D341Med (cell line): ENCODE data around the gene EPB41L5.
"Not testable (repeated sequence)": the region's sequence is repeated elsewhere in the genome, so short reads cannot be mapped to it uniquely, and the experiment has no call there.

Experiments used
- DNase-seq: peaks from one replicate; pipeline ENCODE4 v3.0.0; 2012; ENCODE audit warnings: low spot score

Gene EPB41L5

DNA sequence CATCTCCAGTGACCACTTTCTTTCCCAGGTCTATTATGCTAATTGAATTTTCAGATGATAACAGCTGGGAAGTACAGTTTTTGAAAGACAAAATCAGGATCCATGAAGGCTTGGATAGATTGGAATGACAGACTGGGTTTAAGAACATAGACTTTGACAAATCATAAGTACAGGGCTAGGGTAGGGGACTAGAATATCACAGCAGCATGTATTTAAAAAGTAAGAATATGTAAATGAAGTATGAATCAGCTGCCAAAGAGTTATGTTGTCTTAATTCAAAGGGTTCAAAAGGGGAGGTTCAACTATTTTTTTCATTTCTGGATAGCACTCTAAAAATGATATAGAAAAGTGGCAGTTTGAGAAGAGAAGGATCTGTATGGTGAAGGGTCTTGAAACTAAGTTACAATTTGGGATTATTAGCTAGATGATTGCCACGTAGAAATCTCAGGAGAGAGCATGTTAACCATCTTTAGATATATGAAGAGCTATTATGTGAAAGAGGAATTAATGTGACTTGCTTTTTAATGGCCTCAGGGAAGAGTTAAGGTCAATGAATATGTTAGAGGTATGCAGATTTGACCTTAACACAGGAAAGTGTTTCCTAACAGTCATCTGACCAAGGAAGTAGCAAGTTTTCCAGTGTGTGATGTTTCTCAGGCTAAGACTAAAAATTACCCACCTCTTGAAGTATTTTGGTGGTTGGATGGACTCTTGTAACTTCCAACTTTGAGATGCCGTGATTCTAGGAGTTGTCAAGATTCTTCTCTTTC lies 128.6 kb downstream of the EPB41L5 start:
- DNase-seq, result no peak

DNA sequence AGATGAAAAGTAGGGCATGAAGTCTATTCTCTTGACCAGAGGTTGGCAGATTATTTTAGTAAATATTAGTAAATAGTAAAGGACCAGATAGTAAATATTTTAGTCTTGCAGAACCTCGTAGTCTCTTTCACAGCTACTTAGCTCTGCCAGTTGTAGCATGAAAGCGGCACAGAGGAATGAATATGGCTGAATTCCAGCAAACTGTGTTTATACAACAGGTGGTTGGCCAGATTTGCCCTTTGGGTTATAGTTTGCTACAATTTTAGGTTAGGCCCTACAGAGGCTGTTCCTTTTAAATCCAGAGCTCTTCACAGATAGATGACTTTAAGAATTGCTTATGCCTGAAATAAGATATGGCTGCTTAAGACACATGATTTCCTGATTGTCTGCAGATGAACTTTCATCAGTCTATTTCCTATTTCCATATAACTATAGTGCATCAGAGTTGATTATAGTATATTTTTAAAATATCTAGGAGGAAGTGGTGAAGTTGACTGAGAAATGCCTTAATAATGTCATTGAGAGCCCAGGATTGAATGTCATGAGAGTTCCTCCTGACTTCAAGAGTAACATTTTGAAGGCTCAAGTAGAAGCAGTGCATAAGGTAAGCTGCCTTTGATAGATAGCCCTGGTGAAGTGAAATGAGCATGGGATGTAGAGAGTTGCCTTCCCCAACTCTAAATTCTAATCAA lies 129.8 kb downstream of the EPB41L5 start:
- no peak for DNase-seq

DNA sequence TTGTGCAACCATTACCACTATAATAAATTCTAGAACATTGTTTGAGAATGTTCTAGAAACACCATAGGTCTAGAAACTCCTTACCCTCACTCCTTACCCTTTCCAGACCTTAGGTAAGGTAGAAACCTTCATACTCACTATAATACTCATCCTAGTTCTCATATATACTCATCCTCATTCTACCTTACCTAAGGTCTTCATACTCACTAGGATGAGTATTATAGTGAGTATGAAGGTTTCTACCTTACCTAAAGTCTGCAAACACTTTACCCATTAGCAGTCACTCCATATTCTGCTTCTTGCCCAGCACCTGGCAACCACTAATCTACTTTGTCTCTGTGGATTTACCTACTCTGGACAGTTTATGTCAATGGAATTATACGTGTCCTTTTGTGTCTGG lies 135.4 kb downstream of the EPB41L5 start:
- DNase-seq, result no peak

DNA sequence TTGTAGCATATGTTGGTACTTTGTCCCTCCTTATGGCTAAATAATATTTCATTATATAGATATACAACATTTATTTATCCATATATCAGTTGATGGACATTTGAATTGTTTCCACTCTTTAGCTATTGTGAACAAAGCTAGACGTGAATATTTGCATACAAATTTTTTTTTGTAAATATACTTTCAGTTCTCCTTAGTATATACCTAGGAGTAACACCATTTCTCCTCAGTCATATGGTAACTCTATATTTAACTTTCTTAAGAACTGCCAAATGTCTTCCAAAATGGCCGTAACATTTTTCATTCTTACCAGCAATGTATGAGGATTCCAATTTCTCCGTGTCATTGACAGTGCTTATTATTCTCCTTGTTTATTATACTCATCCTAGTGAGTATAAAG lies 135.8 kb downstream of the EPB41L5 start:
- no peak for DNase-seq

DNA sequence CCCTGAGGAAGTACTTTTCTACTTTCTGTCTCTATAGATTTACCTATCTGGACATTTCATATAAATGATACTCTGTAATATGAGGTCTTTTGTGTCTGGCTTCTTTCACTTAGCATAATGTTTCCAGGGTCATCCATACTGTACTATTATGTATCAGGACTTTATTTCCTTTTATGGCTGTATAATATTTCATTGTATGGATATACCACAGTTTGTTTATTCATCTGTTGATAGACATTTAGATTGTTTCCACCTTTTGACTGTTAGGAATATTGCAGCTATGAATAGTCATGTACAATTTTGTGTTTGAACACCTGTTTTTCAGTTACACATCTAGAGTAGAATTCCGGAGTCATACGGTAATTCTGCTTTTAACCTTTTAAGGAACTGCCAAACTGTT lies 136.5 kb downstream of the EPB41L5 start:
- no peak for DNase-seq

DNA sequence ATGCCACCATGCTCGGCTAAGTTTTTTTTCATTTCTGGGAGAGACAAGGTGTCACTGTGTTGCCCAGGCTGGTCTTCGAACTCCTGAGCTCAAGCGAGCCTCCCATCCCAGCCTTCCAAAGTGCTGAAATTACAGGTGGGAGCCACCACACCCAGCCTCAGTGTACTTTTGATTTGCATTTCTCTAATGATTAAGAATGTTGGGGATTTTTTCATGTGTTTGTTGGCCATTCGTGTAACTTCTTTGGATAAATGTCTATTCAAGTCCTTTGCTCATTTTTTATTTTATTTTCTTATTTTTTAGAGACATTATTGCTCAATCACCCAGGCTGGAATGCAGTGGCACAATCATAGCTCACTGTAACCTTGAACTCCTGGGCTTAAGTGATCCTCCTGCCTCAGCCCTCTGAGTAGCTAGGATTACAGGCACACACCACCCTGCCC lies 137.2 kb downstream of the EPB41L5 start:
- DNase-seq, result no peak

DNA sequence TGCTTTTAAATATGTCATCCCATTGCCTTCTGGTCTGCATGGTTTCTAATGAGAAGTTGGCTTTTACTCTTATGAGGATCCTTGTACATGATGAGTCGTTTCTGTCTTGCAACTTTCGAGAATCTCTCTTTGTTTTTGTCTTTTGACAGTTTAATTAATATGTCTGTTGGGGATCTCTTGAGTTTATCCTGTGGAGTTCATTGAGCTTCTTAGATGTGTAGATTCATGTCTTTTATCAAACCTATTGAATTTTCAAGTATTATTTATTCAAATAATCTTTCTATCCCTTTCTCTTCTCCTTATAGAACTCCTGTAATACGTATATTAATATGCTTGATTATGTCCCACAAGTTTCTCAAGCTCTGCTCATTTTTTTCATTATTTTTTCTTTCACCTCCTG lies 142.4 kb downstream of the EPB41L5 start:
- no peak for DNase-seq

DNA sequence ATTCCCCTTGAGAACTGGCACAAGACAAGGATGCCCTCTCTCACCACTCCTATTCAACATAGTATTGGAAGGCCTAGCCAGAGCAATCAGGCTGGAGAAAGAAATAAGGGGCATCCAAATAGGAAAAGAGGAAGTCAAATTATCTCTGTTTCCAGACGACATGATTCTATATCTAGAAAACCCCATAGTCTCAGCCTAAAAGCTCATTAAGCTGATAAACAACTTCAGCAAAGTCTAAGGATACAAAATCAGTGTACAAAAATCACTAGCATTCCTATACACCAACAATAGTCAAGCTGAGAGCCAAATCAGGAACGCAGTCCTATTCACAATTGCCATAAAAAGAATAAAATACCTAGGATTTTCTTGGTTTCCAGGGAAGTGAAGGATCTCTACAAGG lies 145.8 kb downstream of the EPB41L5 start:
- DNase-seq, result not testable (repeated sequence)

DNA sequence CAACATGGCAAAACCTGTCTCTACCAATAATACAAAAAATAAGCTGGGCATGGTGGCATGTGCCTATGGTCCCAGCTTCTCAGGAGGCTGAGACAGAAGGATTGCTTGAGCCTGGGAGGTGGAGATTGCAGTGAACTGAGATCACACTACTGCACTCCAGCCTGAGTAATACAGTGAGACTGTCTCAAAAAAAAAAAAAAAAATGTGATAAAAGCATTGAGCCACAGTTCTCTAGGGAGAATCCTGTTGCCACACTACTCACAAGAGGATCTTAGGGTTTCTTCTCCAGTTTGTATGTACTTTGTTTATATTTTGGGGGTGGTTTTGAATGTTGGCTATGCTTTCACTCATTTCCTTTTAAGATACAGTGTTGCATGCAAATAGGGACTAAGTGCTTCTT lies 148.3 kb downstream of the EPB41L5 start:
- DNase-seq, result no peak

DNA sequence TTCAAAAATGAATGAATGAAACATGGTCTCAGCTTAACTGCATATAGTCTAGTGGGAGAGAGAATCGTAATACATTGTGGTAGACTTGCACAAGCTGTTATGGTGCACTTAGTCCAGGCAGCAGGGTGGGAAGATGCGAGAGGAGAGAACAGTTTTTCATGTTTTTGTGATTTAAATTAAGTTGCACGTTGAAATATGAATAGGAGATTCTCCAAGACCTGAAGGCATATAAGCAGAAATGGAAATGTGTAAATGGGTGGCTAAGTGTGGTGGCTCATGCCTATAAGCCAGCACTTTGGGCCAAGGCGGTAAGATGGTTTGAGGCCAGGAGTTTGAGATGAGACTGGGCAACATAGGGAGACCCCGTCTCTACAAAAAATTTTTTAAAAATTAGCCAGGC lies 149.8 kb downstream of the EPB41L5 start:
- no peak for DNase-seq

DNA sequence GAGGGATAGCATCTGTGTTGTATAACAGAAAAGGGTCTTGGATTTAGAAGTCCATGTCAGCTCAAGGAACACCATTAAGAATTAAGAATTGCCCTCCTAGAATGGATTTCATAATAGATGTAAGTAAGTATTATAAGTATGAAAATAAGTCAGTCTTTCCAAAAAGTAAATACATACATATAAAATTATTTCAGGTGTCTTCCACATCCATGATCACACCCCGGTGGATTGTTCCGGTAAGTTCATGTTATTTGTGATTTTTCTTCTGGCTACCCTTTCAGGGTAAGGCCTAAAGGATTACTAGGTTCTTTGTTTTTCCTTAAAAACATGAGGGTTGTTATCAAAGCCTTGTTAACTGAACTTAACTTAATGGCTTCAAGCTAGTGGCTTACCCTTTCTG lies 154.4 kb downstream of the EPB41L5 start:
- DNase-seq, result no peak

DNA sequence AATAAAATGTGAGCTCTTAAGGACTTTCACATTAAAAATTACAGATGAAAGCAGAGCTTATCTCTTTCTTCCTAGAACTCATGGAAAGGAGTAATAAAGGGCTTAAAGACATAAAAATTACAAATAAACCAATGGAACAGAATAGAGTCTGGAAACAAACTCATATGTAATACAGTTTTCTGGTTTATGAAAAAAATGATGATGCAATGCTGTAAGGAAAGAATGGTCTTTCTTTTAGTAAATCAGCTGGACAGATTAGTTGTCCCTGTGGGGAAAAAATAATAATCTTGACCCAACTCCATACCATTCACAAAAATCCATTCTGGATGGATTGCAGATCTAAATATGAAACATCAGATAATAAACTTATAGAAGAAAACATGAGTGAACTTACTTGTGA lies 156.1 kb downstream of the EPB41L5 start:
- no peak for DNase-seq

DNA sequence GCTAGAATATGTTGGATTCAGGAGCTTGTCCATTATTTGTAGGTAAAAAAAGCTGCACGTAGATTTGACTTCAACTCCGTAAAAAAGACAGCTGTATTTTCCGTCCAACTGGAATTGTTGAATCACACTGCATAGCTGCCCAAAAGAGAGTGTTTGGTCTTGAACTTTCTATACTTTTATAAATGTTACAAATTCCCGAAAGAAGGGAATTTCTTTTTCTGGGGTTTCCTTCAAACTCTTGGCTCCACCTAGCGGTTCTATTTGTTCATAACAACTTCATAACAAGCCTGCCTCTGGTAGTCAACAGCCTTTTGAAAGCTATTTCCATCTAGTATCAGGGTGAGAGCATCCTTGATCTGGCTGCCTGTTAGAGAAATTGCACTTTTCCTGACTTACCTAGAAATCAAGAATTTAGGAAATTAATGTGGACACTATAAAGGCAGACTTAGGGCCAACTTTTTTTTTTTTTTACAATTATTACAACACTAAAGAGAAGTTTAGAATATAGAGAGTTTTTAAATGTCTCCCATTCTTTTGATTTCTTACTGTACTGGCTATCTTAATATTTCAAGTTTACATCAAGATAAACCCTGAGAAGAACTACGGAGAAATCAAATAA lies 162.2 kb downstream of the EPB41L5 start:
- peak; percentile 55 for DNase-seq

DNA sequence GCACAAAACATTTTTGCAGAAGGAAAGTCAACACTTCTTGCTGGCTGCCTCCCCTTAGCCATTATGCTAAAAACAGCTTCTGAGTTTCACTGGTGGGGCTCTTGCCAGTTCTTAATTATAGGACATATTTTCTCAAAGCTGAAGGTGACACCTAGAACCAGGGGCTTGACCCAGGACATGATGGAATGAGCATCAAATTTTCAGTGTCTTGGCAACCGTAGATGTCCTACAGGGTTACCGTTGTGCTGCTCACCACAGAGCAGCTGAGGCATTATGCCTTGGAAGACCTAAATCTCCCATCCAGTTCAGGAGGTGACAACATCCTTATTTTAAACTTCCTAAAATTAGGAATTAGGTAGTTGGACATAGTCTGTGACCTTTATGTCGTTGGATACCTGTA lies 163.6 kb downstream of the EPB41L5 start:
- no peak for DNase-seq

DNA sequence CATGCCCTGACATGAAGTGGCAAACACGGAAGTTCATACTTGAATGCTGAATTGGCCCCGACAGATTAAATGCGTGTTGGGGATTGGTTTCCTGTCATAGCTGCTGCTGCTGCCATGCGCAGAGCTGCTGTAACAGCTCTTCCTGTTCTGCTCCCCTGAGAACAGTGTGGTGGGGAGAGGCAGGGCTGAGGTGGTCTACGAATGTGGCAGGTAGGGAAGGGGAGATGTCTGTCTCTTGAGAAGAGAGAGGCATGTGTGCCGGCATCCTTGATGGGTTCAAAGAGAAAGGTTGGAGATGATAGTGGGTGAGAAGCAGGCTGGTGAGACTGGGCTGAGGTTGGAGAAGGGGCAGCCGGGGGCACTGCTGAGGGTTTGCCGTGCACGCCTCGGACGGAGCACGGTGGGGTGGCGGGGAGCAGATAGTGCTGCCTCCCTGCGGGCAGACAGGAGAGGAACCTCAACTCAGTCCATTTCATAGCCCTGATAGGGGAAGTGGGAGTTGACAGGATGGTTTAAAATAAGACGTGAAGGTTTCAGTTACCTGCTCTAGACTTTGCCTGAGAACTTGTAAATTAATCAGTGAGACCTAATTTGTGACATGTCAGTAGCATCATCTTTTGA lies 164.2 kb downstream of the EPB41L5 start:
- no peak for DNase-seq

DNA sequence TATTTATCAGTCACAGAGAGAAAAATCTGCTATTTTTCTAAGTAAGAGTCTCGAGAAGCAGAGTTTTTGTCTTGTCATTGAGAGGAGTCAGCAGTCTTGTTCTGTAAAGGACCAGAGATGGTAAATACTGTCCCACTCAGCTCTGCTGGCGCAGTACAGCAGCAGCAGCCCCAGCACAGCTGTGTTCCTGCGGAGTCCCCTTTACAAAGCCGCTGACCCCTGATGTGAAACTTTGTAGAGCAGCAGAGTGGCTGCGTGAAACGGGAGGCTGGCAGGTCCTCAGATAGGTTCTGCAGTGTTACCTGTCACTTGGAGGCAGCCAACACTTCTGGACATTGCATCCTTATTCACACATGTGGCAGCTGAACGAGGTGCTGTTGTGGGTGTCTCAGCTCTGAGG lies 165.1 kb downstream of the EPB41L5 start:
- DNase-seq, result no peak

DNA sequence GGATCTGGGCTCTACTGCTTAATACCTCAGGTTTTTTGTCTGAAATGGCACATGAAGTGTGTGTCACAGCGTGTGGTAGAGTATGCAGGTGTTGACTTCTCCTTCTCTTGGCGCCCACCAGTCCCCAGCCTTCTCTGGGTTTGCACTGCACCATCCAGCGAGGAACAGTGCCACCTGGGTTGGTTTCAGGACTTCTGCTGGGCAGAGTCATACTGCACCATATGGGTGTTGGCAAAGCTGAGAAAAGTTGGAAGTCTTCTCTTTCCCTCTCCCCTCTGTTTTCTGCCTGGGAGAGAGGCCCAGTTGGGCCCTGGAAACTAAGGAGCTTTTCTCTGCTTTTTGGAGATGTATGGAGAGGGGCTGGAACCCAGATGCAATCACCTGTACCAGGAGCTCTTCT lies 166.5 kb downstream of the EPB41L5 start:
- DNase-seq, result no peak

DNA sequence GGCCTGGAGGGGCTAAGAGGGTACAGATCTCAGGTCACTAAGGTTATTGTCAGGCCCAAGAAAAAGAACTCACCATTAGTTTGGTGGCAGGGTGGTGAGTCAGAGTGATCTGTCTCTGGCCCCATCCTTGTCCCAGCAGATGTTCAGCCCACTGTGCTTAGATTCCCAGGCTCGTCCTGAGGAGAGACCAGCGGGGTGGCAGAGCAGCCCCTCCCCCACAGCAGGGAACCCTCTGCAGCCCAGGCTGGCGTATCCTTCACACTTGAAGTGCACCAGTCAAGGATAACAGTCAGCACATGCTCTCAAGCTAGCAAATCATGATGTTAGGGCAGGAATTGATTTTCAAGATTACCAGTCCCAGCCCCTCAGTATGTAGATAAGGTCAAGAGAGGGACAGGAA lies 167.2 kb downstream of the EPB41L5 start:
- no peak for DNase-seq

DNA sequence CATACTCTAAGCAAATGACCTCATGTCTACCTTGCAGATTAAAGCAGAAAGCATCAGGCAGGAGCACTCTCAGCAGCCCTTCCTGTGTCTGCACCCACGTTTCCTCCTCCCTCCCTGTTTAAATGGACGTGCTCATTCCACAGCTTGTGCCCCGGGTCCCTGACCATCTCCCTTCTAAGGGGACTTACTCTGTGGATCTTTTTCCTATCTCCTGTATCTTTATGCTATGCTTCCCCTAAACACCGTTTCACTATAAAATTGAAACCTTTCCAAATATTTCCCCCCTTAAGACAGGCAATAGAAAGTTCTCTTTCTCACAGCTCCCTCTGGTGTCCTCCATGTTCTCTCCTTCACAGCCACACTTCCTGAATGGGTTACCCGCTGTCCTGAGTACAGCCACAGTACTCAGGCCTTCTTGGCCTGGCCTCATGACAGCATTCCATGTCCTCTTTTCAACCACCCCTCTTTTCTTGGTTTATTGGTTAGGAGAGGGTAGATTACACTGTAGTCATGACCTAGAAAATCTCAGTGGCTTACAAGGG lies 169.2 kb downstream of the EPB41L5 start:
- DNase-seq, result no peak

DNA sequence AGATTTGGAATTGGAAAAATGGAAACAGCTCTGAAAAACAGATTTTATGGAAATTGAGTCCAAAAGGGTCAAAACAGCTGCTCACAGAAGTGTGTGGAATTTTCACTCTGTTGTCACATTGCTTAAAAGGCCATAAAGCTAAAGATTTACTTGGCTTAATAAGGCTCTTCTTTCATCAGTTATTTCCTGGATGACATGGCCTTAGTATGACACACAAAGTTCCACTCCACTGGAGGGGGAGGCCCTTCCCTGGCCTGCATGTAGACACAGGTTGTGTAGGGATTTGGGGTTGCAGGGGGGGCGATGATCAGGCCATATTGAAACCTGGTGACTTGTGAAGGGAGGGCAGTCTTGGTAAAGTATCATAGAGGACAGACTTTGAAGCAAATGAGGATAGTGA lies 176.3 kb downstream of the EPB41L5 start:
- no peak for DNase-seq

DNA sequence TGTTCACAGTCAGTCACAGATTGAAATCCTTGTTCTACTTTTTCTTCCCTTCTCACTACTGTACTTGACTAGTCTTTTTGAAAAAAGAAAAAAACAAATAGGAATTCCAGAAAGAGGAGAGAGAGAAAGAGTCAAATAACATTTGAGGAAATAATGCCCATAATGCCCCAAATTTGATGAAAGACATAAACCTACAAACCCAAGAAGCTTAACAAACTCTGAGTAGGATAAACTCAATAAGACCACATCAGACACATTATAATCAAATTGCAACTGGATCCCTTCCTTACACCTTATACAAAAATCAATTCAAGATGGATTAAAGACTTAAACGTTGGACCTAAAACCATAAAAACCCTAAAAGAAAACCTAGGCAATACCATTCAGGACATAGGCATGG lies 179.4 kb downstream of the EPB41L5 start:
- DNase-seq, result no peak

DNA sequence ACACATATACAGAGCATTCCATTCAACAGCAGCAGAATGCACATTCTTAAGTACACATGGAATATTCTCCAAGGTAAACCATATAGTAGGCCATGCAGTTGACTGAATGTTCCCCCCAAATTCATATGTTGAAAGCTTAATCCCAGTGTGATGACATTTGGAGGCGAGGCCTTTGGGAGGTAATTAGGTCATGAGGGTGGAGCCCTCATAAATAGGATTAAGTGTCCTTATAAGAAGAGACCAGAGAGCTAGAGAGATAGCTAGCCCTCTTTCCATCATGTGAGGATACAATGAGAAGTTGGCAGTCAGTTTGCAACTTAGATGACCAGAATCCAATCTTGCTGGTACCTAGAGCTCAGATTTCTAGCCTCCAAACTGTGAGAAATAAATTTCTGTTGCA lies 182.7 kb downstream of the EPB41L5 start:
- no peak for DNase-seq
